ENCODE data around the gene CKS2.

DNA sequence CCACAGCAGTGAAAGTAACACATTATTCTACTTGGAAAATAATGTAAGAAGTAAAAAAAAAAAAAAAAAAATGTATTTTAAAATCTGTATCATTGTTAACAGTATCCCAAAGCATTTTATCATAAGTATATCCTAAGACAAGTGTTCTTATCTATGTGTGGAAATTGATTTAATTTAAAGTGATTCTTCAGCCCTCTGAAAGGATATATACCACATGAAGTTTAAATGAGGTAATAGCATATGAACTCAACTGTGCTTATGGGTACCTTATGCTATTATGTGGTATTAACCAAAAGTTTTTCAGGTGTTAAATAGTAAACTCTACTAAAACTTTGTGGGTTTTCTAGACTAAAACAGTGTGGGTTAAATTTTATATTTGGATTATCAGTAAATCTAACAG lies 4.5 kb downstream of the CKS2 start:
- TF ChIP-seq, protein P1, sequence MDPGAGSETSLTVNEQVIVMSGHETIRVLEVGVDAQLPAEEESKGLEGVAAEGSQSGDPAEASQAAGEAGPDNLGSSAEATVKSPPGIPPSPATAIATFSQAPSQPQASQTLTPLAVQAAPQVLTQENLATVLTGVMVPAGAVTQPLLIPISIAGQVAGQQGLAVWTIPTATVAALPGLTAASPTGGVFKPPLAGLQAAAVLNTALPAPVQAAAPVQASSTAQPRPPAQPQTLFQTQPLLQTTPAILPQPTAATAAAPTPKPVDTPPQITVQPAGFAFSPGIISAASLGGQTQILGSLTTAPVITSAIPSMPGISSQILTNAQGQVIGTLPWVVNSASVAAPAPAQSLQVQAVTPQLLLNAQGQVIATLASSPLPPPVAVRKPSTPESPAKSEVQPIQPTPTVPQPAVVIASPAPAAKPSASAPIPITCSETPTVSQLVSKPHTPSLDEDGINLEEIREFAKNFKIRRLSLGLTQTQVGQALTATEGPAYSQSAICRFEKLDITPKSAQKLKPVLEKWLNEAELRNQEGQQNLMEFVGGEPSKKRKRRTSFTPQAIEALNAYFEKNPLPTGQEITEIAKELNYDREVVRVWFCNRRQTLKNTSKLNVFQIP (CRISPR knock-in tag; IDR thresholded peaks at IDR 0.05; ENCODE audit: borderline replicate concordance, low read depth) = no peak
- TF ChIP-seq, protein P2, sequence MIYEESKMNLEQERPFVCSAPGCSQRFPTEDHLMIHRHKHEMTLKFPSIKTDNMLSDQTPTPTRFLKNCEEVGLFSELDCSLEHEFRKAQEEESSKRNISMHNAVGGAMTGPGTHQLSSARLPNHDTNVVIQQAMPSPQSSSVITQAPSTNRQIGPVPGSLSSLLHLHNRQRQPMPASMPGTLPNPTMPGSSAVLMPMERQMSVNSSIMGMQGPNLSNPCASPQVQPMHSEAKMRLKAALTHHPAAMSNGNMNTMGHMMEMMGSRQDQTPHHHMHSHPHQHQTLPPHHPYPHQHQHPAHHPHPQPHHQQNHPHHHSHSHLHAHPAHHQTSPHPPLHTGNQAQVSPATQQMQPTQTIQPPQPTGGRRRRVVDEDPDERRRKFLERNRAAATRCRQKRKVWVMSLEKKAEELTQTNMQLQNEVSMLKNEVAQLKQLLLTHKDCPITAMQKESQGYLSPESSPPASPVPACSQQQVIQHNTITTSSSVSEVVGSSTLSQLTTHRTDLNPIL (CRISPR knock-in tag; IDR thresholded peaks at IDR 0.05; ENCODE audit: low read depth) = no peak
- TF ChIP-seq, protein P3, sequence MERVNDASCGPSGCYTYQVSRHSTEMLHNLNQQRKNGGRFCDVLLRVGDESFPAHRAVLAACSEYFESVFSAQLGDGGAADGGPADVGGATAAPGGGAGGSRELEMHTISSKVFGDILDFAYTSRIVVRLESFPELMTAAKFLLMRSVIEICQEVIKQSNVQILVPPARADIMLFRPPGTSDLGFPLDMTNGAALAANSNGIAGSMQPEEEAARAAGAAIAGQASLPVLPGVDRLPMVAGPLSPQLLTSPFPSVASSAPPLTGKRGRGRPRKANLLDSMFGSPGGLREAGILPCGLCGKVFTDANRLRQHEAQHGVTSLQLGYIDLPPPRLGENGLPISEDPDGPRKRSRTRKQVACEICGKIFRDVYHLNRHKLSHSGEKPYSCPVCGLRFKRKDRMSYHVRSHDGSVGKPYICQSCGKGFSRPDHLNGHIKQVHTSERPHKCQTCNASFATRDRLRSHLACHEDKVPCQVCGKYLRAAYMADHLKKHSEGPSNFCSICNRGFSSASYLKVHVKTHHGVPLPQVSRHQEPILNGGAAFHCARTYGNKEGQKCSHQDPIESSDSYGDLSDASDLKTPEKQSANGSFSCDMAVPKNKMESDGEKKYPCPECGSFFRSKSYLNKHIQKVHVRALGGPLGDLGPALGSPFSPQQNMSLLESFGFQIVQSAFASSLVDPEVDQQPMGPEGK (CRISPR knock-in tag; IDR thresholded peaks at IDR 0.05; ENCODE audit: borderline replicate concordance) = no peak
- TF ChIP-seq OSR1 (CRISPR knock-in tag; IDR thresholded peaks at IDR 0.05) (no peak), BACH2 (CRISPR knock-in tag; IDR thresholded peaks at IDR 0.05; ENCODE audit: borderline replicate concordance) (no peak), ESRRG (CRISPR knock-in tag; IDR thresholded peaks at IDR 0.05) (no peak), TCF4 (CRISPR knock-in tag; IDR thresholded peaks at IDR 0.05; ENCODE audit: borderline replicate concordance) (no peak), ZNF565 (CRISPR knock-in tag; conservative IDR thresholded peaks at IDR 0.05; ENCODE audit: low read depth) (no peak), PPARA (CRISPR knock-in tag; IDR thresholded peaks at IDR 0.05; ENCODE audit: borderline replicate concordance) (no peak), ZNF70 (CRISPR knock-in tag; IDR thresholded peaks at IDR 0.05) (no peak)
- TF ChIP-seq, protein P4, sequence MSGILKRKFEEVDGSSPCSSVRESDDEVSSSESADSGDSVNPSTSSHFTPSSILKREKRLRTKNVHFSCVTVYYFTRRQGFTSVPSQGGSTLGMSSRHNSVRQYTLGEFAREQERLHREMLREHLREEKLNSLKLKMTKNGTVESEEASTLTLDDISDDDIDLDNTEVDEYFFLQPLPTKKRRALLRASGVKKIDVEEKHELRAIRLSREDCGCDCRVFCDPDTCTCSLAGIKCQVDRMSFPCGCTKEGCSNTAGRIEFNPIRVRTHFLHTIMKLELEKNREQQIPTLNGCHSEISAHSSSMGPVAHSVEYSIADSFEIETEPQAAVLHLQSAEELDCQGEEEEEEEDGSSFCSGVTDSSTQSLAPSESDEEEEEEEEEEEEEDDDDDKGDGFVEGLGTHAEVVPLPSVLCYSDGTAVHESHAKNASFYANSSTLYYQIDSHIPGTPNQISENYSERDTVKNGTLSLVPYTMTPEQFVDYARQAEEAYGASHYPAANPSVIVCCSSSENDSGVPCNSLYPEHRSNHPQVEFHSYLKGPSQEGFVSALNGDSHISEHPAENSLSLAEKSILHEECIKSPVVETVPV (CRISPR knock-in tag; IDR thresholded peaks at IDR 0.05) = no peak

All from SK-N-SH treated with all-trans-retinoic acid at 6 μM for 48 hours (cell line).